ENCODE results near the gene AIFM2. TPM values are rescaled to one million over a fixed set of nuclear protein-coding genes. Genes with fewer than 3 reads are reported as not detected.
A peak's percentile ranks its signal among the peaks of the same experiment; 100 is the strongest.
"Not testable (repeated sequence)": the region's sequence is repeated elsewhere in the genome, so short reads cannot be mapped to it uniquely, and the experiment has no call there.

Gene AIFM2
- total and polyA plus RNA-seq, 5 experiments from 2014 or later = 0.80 to 6.2 (median 1.5) TPM

DNA sequence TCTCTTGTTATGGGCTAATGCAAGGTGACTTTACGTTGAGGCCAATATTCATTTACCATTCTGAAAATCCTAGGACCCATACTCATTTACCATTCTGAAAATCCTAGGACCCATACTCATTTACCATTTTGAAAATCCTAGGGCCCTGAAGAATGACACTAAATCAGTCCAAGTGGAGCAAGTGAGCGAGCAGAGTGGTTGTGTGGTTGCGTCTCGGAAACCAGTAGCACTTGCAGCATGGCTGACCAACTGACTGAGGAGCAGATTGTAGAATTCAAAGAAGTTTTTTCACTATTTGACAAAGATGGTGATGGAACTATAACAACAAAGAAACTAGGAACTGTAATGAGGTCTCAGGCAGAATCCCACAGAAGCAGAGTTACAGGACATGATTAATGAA lies 30.8 kb upstream of the AIFM2 start:
- Mint-ChIP-seq H3K27me3 (no peaks in the 10 kb centered on the region), H3K4me3 (peak overlapping the region; percentile 31 to 83 (median 70)), H3K4me1 (peaks cover 29 to 80% (median 74%) of the 10 kb centered on the region in 4 donors), H3K36me3 (peaks cover 4 to 72% (median 21%) of the 10 kb centered on the region in 3 donors), H3K9me3 (no peaks in the 10 kb centered on the region), H3K27ac (peak overlapping the region in 7 of 10 donors; percentile 41 to 81 (median 65))
- ATAC-seq = no peak
- POLR2A ChIA-PET = interaction anchor here (0.6 kb wide), 1 partner anchor 36 kb away, joined by 3 read pairs; no protein-coding TSS in a partner anchor
- no peak for DNase-seq

DNA sequence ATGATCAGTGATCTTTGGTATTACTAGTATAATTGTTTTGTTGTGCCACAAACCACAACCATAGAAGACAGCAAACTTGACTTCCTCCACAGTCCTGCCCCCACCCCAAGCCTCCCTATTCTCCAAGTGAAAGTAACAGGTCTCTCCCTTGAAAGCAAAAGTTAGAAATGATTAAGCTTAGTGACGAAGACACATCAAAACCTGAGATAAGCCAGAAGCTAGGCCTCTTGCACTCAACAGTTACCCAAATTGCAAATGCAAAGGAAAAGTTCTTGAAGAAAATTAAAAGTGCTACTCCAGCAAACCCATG lies 30.2 kb upstream of the AIFM2 start:
- Mint-ChIP-seq H3K4me3 (peak overlapping the region; percentile 40 to 83 (median 74)), H3K9me3 (no peaks in the 10 kb centered on the region), H3K27me3 (no peaks in the 10 kb centered on the region), H3K4me1 (peaks cover 24 to 74% (median 68%) of the 10 kb centered on the region in 4 donors), H3K36me3 (peaks cover 4 to 76% (median 22%) of the 10 kb centered on the region in 3 donors), H3K27ac (peak overlapping the region; percentile 3 to 87 (median 68))
- POLR2A ChIA-PET = interaction anchor here (0.6 kb wide), 1 partner anchor 36 kb away, joined by 3 read pairs; no protein-coding TSS in a partner anchor
- DNase-seq (peak in 4 of 10 donors; percentile 27 to 53 (median 47)), ATAC-seq (peak; percentile 78 to 81)

DNA sequence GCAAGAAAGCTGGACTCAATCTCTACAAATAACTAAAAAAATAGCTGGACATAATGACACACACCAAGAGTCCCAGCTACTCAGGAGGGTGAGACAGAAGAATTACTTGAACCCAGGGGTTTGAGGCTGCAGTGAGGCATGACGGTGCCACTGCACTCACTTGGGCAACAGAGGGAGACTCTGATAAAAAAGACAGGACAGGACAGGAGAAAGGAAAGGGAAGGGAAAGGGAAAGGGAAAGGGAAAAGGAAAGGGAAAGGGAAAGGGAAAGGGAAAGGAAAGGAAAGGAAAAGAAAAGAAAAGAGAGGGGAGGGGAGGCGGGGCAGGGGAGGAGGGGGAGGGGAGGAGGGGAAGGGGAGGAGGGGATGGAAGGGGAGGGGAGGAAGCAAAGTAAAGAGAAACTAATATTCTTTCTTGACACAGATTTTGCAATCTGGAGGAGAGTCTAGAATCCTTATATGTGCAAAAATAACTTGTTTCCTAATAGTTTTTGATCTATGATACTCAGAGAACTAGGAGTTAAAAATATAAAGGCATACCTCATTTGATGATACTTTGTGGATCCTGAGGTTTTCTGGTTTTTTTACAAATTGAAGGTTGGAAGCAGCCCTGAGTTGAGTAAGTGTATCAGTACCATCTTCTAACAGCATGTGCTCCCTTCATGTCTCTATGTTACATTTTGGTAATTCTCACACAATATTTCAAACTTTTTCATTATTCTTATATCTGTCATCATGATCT lies 29.7 kb upstream of the AIFM2 start:
- peaks cover 24 to 70% (median 65%) of the 10 kb centered on the region in 4 donors for H3K4me1 Mint-ChIP-seq
- H3K27me3 Mint-ChIP-seq = no peaks in the 10 kb centered on the region
- peak overlapping the region; percentile 54 to 89 (median 78) for H3K4me3 Mint-ChIP-seq
- POLR2A ChIA-PET = interaction anchor here (0.6 to 0.8 kb wide), 2 partner anchors 12 to 16 kb away, joined by 3 to 4 read pairs; partner anchors contain the start of gene TYSND1
- no peaks in the 10 kb centered on the region for H3K9me3 Mint-ChIP-seq
- ATAC-seq = peak; percentile 61 to 63
- H3K36me3 Mint-ChIP-seq = peaks cover 4 to 79% (median 26%) of the 10 kb centered on the region in 3 donors
- no peak for DNase-seq
- peak overlapping the region; percentile 52 to 89 (median 82) for H3K27ac Mint-ChIP-seq

DNA sequence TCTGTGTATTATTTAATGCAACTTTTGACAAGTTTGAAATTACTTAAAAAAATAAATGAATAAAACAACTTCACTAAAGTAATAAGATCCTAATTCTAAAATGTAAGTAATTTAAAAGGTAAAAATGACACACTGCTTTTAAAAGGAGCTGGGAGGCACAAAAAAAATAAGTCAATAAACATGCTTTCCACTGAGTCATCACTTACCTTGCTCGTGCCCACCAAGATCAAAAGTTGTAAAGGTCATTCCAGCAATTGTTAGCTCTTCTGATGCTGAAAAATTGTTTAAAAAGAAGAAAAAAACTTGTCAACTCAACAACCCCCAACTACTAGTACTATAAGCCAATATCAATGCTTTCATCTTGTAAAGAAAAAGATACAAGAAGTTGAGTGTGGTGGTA lies 28.2 kb upstream of the AIFM2 start:
- Mint-ChIP-seq H3K4me1 (peaks cover 25 to 64% (median 58%) of the 10 kb centered on the region in 4 donors), H3K9me3 (no peaks in the 10 kb centered on the region), H3K27me3 (no peaks in the 10 kb centered on the region), H3K36me3 (peaks cover 4 to 83% (median 32%) of the 10 kb centered on the region in 3 donors), H3K4me3 (peak overlapping the region in 4 of 10 donors; percentile 12 to 34 (median 16)), H3K27ac (peak overlapping the region in 4 of 10 donors; percentile 58 to 70 (median 65))
- ATAC-seq (no peak), DNase-seq (no peak)
- POLR2A ChIA-PET = interaction anchor here (0.9 to 1.2 kb wide), 2 partner anchors 10 to 15 kb away, joined by 3 read pairs; partner anchors contain the start of genes SAR1A and TYSND1

DNA sequence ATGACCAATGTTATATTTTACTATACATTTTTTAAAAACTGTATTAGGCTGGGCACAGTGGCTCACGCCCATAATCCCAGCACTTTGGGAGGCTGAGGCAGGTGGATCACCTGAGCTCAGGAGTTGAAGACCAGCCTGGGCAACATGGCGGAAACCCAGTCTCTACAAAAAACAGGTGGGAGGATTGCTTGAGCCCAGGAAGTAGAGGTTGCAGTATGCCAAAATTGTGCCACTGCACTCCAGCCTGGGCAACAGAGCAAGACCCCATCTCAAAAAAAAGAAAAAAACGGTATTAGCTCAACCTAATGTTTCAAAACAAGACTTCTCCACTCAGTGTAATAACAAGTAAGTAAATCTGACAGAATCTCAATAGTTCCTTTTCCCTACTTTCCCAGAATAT lies 26.7 kb upstream of the AIFM2 start:
- not testable (repeated sequence) for H3K4me3 Mint-ChIP-seq, H3K9me3 Mint-ChIP-seq, ATAC-seq, H3K27me3 Mint-ChIP-seq, DNase-seq
- H3K4me1 Mint-ChIP-seq = peaks cover 29 to 60% (median 52%) of the 10 kb centered on the region in 4 donors
- peak overlapping the region in 4 of 10 donors; percentile 1 to 58 (median 38) for H3K27ac Mint-ChIP-seq
- POLR2A ChIA-PET = interaction anchor here (1.0 kb wide), 1 partner anchor 13 kb away, joined by 3 read pairs; the partner anchor contains the start of gene TYSND1
- H3K36me3 Mint-ChIP-seq = peaks cover 0 to 87% (median 32%) of the 10 kb centered on the region in 3 donors

DNA sequence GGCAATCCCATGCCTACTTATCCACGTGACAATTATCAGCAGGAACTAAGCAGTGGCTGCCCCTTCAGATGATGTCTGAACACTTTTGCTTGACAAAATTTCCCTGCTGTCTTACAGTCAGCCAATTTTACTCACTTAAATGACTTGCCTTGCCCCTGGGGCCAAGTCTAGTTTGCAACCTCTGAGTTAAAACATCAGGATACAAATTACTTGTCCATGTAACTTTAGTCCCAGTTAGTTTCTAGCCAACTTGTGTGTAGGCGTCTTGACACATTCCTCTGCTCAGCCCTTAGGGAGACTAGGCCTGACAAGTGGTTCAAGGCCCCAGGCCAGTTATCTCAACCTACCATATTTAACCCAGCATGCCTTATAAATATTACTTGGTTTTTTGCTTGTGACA lies 25.5 kb upstream of the AIFM2 start:
- POLR2A ChIA-PET = no interaction called here
- Mint-ChIP-seq H3K27ac (peak overlapping the region in 1 of 10 donors; percentile 40), H3K4me1 (peaks cover 24 to 48% (median 43%) of the 10 kb centered on the region in 4 donors), H3K9me3 (no peaks in the 10 kb centered on the region), H3K27me3 (no peaks in the 10 kb centered on the region), H3K36me3 (peaks cover 0 to 89% (median 34%) of the 10 kb centered on the region in 3 donors), H3K4me3 (no peak overlapping the region)
- ATAC-seq (no peak), DNase-seq (no peak)

DNA sequence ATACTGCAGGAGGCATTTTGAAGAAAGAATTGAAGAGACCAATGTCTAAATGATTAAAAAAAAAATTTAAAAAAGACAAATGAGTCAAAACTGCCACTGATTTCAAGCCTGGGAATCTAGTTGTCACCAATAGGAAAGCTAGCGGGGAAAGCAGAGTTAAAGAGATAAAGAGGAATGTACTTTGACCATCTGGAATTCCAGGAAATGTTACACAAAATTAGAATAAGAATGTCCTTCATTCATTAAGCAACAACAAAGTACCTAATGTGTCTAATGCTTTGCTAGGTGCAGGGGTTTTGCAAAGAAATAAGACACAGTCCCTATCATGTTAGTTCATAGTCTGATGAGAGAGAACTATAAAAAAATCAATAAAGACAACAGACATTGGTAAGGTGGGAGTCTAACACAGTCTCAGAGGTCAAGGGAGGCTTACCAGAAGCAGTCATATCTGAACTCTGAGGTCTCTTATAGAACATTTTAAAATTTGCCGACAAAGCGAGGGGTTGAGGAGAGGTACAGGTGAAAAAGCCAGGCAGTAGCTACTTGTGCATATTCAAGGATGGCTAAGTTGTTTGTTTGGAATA lies 22.7 kb upstream of the AIFM2 start:
- H3K27me3 Mint-ChIP-seq = no peaks in the 10 kb centered on the region
- H3K27ac Mint-ChIP-seq = peak overlapping the region in 8 of 10 donors; percentile 3 to 83 (median 47)
- ATAC-seq (no peak), DNase-seq (no peak)
- H3K9me3 Mint-ChIP-seq = no peaks in the 10 kb centered on the region
- H3K36me3 Mint-ChIP-seq = peaks cover 0 to 98% (median 34%) of the 10 kb centered on the region in 3 donors
- POLR2A ChIA-PET = interaction anchor here (0.7 to 1.3 kb wide), 2 partner anchors 40 to 43 kb away, joined by 3 to 4 read pairs; no protein-coding TSS in a partner anchor
- peaks cover 12 to 28% (median 22%) of the 10 kb centered on the region in 4 donors for H3K4me1 Mint-ChIP-seq
- H3K4me3 Mint-ChIP-seq = no peak overlapping the region

DNA sequence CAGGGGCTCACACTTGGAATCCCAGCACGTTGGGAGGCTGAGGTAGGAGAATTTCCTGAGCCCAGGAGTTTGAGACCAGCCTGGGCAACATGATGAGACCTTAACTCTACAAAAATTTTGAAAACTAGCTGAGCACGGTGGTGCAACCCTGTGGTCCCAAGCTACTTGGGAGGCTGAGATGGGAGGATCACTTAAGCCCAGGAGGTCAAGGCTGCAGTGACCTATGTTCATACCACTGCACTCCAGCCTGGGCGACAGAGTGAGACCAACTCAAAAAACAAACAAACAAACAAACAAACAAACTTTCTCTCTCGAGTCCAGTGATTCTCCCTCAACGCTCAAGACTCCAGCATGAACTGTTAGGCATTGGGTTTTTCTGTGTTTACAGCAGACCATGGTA lies 15.9 kb upstream of the AIFM2 start:
- DNase-seq (no peak), ATAC-seq (no peak)
- Mint-ChIP-seq H3K36me3 (peaks cover 0 to 48% (median 12%) of the 10 kb centered on the region in 3 donors), H3K27ac (peak overlapping the region in 4 of 10 donors; percentile 19 to 56 (median 37)), H3K4me3 (no peak overlapping the region), H3K9me3 (no peaks in the 10 kb centered on the region), H3K27me3 (no peaks in the 10 kb centered on the region), H3K4me1 (peaks cover 12 to 35% (median 28%) of the 10 kb centered on the region in 4 donors)
- POLR2A ChIA-PET = interaction anchor here (0.6 to 5.2 kb wide), 2 partner anchors 21 to 61 kb away, joined by 4 to 157 read pairs; partner anchors contain the start of gene SAR1A

DNA sequence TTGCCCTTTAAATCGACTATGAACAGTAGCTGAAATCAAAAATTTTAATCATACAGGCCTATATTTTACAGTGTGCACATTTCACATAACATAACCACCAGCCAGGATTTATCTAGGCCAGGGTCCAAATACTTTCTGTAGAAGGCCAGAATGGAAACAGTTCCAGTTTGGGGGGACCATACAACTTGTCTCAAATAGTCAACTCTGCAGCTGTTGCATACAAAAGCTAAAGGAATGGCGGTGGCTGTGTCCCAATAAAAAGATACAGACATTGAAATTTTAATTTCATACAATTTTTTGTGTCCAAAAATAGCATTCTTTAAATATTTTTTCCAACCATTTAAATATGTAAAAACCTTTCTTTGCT lies 14.6 kb upstream of the AIFM2 start:
- DNase-seq (no peak), ATAC-seq (no peak)
- POLR2A ChIA-PET = interaction anchor here (1.1 to 5.2 kb wide), 5 partner anchors 22 to 258 kb away, joined by 5 to 157 read pairs (median 22); partner anchors contain the start of genes EIF4EBP2 and SAR1A
- Mint-ChIP-seq H3K4me3 (peak overlapping the region; percentile 84 to 92 (median 89)), H3K27ac (peak overlapping the region; percentile 71 to 97 (median 95)), H3K27me3 (no peaks in the 10 kb centered on the region), H3K4me1 (peaks cover 18 to 48% (median 37%) of the 10 kb centered on the region in 4 donors), H3K36me3 (peaks cover 0 to 43% (median 4%) of the 10 kb centered on the region in 3 donors), H3K9me3 (no peaks in the 10 kb centered on the region)

DNA sequence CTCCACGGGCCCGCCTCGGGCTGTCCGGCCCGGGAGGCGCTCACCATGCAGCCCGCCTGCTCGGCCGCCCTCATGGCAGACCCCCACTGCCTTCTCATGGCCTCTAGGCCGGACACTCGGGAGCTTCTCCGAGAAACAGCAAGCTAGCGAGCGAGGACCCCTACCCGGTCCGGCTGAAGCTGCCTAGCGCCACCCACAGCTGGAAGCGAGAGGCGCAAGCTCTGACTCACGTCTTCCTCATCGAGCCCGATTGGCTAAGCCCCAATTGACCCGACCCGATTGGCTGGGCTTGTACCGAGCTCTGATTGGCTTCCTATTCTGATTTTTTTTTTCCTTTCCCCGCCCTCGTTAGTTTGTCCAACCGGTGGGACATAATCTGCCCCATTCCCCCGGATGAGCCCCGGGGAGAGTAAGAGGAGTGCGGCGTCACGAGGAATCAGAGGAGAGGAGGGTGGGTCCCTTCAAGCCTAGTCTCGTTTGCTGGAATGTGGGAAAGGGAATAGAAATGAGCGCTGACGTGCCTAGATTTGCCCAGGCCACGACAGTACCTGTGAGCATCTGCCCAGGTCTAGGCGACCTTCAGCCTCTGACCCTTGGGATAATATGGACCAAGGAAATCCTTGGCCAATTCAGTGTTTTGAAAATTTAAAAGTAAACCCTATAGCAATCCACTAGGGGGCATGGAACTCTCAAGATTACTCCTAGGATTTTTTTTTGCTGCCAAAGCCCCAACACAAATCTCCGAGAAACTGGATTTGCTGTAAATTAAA lies 14.0 kb upstream of the AIFM2 start, which contains the start of gene TYSND1:
TSS of gene TYSND1 (minus strand) at position 212 of the 770 bp plus-strand sequence. CDS start at position 98, 114 bp downstream.
- H3K9me3 Mint-ChIP-seq = no peaks in the 10 kb centered on the region
- H3K4me1 Mint-ChIP-seq = peaks cover 19 to 51% (median 41%) of the 10 kb centered on the region in 4 donors
- POLR2A ChIA-PET = interaction anchor here (0.5 to 5.2 kb wide), 18 partner anchors 10 to 1612 kb away, joined by 3 to 157 read pairs (median 4); partner anchors contain the start of genes EIF4EBP2, PPA1 and SAR1A
- peak; percentile 81 to 97 (median 91) for DNase-seq
- ATAC-seq = peak; percentile 75 to 81
- peaks cover 0 to 38% (median 4%) of the 10 kb centered on the region in 3 donors for H3K36me3 Mint-ChIP-seq
- peak within 1 kb of the TSS; percentile 84 to 93 (median 90) for H3K4me3 Mint-ChIP-seq
- no peaks in the 10 kb centered on the region for H3K27me3 Mint-ChIP-seq
- peak within 1 kb of the TSS; percentile 82 to 97 (median 95) for H3K27ac Mint-ChIP-seq

DNA sequence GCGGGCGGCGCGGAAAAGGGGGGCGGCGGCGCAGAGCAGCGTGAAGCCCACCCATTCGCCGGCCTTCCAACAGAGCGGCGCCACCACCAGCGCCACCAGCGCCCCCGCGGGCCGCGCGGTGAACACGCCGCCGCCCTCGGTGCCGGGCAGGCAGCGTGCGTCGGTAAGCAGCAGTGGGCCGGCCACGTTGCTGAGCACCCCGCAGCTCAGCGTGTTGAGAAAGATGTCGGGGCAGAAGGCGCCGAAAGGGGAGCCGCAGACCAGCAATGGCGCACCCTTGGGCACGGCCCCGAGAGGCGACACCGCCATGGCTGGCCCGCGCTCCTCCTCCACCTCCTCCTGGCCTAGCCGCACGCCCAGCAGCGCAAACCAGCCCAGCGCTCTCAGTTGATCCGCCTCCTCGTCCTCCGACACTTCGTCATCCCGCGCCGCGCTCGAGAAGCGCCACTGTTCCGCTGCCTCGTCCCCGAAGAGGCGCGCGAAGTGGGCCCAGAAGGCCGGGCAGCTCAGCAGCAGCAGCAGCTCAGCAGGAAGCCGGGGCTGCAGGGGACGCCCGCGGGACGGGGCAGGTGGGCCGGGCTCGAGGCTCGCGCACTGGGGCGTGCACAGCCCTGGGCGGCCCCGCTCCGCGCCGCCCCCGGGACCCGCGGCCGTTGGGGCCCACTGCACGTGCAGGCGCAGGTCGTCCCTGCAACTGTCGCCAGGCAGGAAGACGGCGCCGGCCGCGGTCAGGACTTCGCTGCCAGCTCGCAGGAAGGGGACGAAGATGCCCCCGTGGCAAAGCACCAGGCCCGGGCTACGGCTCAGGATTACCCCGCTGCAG lies 13.3 kb upstream of the AIFM2 start:
- no peaks in the 10 kb centered on the region for H3K9me3 Mint-ChIP-seq
- ATAC-seq = peak; percentile 71 to 72

More for the DNA sequence above, 13.3 kb upstream of the AIFM2 start:
- H3K36me3 Mint-ChIP-seq = peaks cover 0 to 30% (median 0%) of the 10 kb centered on the region in 3 donors
- H3K27ac Mint-ChIP-seq = peak overlapping the region; percentile 82 to 97 (median 95)
- peaks cover 19 to 50% (median 40%) of the 10 kb centered on the region in 4 donors for H3K4me1 Mint-ChIP-seq
- peak overlapping the region; percentile 84 to 93 (median 90) for H3K4me3 Mint-ChIP-seq
- POLR2A ChIA-PET = interaction anchor here (0.5 to 5.2 kb wide), 21 partner anchors 9 to 1814 kb away, joined by 3 to 157 read pairs (median 4); partner anchors contain the start of genes EIF4EBP2, HNRNPH3, PPA1 and SAR1A
- H3K27me3 Mint-ChIP-seq = no peaks in the 10 kb centered on the region
- DNase-seq = peak; percentile 65 to 84 (median 76)
